RPMI8226 (cell line): ENCODE measurements around the gene ABLIM2.

Source experiments
- DNase-seq: peaks from one replicate; pipeline ENCODE4 v3.0.0-alpha.2; 2015

The ABLIM2 gene

DNA sequence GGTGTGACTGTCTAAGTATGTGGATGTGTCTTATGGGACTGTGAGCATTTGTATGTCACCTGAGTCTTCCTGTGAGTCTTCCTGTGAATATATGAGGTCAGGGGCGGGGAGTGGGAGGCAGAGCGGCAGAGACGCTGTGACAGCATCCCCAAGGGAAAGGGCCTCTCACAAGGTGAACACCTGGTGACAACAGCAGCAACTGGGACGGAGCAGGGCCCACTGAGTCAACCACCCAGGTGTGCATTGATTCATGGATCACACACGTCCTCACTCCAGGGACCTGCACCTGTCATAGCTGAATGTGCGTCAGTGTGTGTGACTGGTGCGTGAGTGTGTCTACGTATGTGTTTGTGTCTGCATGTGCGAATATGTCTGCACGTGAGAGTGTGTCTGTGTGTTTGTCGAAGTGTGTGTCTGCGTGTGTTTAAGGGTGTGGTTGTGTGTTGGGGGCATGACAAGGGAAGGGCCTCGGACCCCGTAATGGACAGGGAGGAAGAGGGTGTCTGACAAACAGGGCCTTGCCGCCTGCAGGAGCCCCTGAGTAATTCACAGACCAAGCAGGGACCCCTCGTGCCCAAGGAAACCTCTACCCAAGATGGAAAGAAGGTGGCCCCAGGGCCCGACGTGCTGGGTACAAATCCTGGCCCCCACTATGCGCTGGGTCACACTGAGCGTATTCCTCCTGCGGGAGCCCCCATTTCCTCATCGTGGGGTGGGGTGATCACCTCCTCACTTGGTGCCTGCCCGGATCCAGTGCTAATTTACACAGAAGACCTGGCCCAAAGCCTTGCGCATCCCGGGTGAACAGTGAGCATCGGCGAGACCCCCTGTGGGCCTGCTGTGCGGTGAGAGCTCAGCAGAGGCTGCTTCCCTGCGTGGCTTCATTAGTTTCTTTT, 76.7 kb downstream of the ABLIM2 start:
- DNase-seq = no peak

DNA sequence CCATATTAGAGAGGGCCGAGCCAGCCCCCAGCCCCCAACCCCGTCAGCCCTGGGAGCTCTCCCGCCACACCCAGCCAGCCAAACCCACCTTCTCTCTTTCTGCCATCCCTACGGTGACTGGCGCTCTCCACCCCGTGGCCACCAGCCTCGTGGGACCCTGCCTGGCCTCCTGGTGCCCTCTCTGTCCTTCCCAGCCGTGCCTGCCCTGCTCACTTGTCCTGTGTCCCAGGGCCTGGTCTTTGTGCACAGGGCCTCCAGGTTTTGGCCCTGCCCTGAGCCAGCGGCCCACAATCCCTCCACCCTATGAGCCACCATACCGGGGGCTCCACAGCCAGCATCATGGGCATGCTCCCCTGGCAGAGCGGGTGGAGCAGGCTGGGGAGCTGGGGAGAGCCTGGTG, 77.4 kb downstream of the ABLIM2 start:
- DNase-seq = no peak

DNA sequence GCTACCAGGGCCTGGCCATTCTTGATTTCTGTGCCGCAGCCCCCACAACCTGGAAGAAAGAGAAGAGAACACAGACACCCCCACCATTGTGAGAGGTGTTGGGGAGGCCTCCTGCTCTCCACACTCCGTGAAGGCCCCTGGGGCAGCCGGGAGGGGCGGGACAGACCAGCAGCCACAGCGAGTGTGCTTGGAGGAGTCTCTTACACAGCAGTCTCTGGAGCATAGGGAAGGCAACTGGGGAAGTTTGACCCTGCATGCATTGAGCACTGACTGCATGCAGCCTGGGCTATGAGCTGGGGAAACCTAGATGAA, 77.9 kb downstream of the ABLIM2 start:
- DNase-seq = no peak

DNA sequence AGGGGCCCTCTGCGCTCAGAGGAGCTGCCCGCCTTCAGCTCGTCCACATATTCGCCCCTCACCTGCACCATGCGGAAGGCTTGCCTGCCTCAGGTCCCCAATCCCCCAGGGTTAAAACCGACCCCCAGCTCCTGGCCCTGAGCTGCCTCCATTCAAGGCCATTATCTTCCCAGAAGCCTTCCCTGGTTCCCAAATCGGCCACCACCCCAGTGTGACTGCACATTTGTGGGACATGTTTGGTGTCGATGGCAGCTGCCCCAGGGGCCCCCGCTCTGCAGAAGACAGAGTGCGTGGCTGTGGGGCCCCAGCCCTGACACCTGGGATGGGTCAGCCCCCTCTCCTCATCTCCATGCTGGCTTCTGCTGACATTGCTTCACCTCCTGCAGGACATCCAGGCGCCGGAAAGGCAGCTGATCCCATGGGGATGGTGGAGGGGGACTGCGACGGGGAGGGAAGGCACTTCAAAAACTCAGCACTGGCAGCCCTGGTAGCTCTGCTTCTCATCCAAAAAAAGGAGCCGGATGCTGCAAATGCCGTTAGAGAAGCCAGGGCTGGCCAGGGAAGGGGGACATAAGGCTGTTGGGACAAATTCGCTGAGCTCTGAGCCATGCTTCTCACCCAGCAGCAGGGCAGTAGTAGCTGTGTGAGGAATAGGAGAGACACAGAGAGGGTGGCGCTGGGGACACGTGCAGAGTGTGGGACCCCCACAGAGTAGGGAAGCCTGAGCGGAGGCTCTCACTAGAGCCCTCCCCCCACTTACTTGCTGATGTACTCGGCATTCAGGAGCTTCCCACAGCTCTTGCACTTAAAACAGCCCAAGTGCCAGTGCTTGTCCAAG, 78.5 kb downstream of the ABLIM2 start:
- DNase-seq = no peak

DNA sequence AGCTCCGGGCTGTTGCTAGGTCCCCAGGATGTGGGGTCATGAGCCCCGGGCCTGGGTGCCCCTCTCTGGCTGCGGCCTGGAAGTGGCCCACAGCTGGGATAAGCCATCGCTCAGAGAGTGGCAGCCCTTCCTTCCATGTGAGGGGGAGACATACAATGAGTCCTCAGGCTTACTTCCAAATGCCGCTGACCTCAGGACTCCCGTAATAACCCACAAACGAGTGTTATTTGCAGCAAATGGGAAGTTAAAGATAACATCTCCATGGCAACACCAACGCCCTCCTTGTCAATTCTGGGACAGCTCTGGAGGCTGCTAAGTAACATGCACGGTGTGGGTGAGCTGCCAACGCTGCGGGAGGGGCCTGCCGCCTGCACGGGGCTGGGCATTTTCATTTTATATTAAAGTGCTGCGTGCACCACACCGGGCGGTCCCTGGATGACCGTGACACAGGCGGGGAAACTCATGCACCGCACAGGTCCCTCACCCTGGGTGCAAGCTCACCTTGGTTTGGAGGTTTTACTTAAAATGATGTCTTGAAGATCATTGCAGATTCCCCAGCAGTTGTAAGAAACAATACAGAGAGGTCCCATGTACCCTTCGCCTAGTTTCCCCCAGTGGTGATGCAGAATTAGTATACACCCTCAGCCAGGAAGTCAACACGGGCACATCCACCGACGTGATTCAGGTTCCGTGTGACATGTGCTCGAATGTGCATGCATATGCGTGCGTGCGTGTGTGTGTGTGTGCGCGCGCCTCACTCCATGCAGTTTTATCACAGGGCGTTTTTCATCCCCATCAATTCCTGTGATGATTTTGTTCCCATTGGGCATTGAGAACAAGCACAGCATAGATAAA, 79.4 kb downstream of the ABLIM2 start:
- no peak for DNase-seq

DNA sequence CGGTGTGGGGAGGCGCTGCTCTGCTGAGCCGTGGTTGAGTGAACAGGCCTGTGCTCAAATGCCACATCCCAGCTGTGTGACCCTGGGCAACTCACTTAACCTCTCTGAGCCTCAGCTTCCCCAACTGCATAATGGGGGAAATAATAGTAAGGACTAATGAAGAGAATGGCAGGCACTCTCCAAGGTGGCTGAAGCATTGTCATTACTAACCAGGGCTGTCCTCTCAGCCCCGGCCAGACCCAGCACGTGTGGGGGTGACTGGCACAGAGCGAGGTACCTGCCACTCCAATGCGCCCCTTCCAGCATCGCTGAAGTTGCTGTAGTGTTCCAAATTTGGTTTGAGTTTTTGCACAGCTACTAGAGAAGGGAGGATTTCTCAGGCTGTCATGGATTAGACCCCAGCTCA, 80.0 kb downstream of the ABLIM2 start:
- no peak for DNase-seq

DNA sequence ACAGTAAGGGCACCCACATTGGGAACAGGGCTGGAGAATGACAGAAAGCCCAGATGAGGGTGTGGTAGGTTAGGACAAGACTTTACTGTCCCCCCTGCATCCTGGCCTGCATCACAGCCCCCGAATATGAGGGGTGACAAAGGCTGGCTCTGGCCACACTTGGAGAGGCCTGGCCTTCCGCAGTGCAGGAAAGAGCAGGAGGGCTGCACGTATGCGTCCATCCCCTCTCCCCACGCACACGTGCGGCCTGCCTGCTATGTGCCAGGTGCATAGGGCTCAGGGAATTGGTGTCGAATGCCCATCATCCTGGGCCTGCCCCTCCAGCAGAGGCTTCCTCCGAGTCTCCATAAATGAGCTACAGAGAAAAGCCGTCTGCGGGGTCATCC, 80.5 kb downstream of the ABLIM2 start:
- DNase-seq = no peak

DNA sequence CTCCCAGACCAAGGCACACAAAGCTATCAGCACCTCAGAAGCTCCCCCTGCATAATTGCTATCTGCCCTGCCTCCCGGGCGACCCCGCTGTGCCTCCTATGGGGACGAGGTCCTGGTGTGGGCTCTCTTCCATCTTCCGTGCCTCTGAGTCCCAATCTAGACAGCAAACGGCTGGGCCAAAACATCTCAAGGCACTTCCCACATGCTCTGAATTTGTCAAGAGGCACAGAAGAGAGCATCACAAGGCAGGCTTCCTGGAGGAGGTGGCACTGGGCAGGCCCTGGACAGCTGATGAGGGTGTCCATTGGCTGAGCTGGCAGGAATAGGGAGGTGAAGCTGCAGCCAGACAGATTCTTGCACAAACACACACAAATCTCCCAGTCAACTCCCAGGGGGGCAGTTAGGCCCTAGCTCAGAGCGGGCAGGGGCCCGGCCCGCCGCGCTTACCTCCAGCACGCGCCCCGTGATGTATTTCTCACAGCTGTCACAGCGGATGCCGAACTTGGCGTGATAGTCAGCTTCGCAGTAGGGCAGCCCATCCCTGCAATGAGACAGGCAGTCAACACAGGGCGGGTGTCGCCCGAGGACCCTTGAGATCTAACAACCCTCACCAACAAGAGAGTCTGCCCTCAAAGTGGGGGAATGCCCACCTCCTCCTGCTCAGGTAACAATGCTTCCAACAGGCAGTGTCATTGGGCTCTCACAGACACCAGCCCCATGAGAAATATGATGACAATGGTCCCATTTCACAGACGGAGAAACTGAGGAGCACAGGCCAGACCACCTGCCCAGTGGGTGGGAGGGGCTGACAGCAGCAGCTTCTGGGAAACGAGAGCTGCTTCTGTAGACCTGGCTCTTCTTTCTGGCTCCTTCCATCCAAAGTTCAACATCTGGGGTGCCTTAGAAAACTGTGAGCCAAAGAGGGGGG, 81.2 kb downstream of the ABLIM2 start:
- DNase-seq = no peak

DNA sequence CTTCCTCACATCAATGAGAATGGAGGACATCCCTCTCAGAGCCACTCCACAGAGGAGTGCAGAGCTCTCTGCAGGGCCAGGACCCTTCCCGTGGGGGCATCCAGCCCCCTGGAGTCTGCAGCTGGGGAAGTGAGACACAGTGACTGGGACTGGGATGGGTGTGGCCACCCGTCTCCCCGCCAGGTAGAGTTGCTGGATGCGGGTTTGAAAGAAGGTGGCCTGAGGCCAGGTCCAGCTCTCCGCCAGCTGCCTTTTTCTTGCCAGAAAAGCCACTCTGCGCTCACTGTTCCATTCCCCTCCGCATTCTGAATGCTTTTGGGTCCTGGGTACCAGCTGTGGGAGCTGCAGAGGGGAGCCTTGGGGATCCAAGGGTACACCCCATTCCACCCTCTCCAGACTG, 82.6 kb downstream of the ABLIM2 start:
- peak; percentile 18 for DNase-seq

DNA sequence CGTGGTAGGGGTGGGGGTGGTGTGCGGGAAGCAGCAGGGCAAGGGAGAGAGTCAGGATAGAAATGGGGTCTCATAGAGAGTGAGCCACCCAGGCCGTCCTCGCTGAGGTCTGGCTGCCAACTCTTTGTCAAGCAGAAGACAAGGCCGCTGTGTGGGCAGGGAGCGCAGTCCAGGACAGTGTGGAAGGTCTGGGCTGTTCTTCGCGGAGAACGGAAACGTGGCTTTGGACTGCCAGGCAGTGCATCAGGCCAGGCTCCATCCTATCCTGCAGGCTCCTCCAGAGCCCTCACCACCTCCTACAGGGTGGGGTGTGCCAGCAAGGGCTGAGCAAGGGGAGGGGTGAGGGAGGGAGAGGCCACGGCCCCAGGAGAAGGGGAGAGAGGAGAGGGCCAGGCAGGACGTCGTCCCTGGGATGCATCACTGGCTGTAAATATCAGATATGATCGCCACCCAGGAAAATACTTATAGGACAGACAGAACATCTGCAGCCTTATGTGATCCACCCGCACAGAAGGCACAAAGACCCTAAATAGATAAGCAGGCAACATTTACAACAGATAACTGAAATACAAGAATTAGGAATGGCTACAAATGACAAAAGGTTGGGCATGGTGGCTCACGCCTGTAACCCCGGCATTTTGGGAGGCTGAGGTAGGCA, 85.3 kb downstream of the ABLIM2 start:
- no peak for DNase-seq

DNA sequence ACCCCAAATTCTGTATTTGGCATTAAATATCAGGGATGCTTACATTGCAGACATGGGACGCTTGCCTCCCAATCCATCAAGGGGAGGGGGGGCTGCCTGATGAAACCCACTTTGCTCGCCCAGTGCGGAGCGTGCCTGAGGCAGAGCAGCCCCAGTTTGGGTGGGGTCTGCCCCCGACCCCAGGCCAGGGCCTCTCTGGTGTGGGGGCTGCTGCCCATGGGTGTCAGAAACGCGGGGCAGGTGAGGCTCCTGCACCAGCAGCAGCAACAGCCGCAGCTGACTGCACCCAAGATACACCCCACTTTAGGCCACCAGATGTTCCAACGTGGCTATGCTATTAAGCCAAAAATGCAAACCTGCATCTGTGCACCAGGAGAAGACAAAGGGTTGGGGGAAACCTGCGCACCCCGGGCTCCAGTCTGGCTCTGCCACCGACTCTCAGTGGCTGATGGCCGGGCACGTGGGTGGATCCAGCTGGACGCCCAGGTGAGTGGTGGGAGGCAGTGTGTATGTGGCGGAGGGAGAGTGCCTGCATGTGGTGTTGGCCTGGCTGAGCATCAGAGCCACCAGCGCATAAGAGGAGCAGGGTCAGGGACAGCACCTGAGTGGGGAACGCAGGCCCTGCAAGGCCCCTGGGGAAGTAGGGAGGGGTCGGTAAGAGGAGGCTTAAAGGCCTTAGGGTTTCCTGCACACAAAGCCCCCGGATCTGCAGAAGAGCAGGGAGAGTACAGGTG, 86.2 kb downstream of the ABLIM2 start:
- no peak for DNase-seq

DNA sequence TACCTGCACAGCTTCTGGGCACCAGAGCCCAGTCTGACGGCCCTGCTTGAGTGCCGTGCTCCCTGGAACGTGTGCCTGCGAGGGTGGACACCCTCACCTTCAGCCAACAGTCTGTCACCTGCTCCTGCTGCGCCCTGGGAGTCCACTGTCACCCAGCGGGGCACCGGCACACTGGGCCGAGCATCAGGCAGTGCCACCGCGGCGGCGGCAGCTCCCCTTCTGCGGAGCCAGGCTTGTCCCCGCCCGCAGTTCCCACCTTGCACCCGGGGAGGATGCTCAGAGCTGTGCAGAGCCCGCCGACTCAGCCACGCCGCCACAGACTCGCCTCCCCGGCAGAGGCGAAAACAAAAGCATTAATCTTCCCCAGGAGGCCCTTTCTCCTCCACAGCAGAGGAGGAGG, 86.8 kb downstream of the ABLIM2 start:
- DNase-seq = no peak

DNA sequence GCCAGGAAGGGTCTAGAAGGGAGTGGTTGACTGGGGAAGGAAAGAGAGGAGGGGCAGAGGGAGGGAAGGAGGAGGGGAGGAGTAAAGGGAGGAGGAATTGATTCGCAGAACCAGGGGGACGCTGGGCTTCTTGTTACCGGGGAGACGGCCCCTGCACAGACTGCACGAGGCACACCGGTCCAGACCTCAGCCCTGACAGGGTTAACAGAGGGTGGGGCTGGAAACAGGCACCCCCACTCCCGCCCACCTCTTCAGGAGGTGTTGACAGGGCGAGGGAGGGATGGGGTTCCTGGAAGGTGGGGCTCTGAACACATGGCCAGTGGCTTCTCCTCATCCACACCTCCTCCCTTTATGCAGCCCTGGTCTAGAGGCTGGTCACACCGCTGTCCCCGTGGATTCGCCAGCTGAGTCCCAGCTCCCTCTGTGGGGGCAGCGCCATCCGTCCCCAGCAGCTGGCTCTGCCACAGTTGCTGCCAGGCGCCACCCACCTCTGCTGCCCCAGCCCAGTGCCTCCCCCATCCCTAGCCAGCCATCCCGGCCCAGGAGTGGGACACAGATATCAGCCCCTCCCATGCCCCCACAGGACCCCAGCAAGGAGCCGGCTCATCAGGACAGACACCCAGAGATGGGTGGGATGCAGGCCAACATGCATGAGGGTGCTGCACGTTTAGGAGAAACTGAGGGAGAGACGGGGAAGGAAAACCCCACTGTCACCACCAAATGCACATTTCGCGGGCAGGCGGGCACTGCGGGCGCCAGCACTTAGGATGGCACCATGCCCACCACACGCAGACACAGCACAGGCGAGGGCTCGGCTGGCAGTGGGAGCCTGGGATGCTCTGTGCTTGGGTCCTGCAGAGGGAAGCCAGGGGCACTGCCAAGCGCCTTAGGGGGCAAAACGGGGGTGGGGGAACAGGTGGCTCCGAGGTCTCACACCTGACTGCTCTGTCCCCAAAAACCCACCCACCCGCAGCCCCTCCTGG, 87.6 kb downstream of the ABLIM2 start:
- DNase-seq = no peak

DNA sequence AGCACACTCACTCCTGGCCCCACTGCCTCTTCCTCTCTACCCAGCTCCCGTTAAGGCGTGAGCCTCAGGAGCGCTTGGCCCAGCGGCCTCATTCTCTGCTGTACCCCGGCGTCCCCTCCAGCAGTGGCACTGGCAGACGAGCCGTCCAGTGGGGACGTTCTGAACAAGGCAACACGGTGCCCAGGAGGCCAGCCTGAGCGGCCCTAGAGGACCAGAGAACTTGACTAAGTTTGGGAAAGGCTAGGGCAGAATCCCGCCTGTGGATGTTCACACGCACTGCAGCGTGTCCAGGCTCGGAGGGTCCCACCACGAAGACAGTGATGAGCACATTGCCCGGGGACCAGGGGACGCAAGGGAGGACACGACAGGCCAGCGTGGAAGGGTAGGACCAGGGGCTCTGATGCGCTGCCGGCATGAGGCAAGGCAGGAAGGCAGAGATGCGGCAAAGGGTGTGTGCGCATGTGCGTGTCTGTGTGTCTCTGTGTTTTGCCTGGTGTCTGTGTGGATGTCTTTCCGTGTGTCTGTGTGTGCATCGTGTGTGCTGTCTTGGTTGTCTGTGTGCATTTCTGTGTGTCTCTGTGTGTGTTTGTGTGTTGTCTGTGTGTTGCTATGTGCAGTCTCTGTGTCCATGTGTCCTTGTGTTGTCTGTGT, 89.4 kb downstream of the ABLIM2 start:
- DNase-seq = no peak

DNA sequence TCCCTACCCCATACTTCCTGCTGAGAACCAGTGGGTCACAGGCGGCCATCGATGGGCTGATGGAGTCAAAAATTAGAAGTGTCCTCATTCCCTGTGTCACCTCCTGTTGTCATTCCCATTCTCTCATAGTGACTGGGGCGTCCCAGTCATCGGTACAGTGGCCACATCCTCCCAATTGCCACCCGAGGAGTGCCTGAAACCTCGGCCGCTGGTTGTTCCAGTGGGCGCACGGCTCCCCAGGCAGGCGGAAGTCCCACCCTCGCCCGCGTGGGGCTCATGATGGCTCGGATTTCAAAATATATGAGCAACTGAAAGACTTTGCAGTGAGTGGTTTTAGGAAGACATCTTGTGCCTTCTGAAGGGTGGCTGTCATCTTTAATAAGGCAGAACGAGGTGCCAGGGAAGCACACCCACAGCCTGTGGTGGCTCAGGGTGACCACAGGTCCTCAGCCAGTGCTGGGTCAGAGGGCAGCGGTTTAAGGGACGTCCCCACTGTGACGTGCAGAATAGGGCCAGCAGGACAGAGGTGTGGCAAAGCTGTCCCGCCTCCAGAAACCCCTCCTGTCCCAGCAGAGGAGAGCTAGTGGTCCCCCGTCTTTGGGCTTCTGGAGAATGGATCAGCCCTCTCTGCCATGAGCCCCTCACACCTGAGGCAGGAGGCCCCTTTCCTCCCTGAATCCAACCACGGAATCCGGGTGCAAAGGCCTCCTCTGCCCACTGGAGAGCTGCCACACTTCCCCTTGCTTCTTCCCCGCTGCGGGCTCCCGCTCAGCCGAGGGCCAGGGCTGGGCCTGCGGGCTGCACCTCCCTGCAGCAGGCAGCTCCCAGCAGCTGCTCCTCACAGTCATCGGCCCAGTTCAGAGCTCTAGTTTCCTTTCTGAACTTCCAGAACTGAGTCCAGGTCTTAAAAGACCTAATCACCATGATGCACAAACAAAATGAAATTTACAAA, 90.4 kb downstream of the ABLIM2 start:
- no peak for DNase-seq

DNA sequence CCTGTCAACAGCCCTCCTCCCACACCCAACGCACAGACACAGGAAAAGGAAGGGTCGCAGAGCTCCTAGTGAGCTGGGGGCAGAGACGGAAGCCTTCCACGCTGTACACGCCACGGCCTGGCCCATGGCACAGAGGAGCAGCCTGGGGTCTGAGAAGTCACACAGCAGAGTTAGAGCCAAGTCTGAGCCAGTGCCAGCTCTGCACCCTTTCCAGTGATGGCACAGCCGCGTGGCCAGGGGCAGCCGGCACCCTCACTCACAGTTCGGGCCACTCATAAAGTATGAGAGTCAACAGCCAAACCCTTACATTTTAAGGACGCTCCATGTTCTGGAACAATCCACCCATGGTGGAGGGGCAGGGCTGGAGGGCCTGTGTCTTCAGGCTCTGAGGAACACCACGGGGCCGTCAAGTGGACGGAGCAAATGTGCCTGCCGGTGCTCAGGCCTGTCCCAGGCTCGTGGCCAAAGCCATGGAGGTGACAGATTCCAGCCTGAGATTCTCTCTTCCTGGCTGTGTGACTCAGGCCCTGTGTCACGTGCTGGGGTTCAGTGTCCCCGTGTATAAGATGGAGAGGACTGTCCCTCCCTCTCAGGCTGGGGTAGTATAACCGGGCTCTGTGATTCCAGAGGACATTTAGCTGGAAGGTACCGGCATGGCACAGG, 91.2 kb downstream of the ABLIM2 start:
- no peak for DNase-seq

DNA sequence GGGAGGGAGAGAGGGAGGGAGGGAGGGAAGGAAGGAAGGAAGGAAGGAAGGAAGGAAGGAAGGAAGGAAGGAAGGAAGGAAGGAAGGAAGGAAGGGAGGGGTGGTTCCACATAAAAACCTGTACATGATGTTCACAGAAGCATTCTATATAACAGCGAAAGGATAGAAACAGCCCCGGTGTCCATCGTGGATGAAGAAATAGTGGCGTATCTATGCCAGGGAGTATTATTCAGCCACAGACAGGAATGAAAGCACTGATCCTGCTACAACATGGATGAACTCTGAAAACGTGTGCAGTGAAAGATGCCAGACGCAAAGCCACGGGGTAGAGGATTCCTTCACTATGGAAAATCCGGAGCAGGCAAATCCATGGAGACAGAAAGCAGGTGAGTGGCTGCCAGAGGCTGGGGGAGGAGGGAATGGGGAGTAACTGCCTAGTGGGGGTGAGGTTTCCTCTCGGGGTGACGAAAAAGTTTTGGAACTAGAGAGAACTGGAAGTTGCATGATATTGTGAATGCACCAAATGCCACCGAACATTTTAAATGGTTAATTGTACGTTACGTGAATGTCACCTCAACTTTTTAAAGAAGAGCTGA, 92.2 kb downstream of the ABLIM2 start:
- DNase-seq = no peak
